Measurements from ENCODE around the gene WDR55. TPM values are rescaled to one million over a fixed set of nuclear protein-coding genes. Genes with fewer than 3 reads are reported as not detected.

Gene WDR55
- total RNA-seq, 1 donor from 2014 or later = 28.5 TPM

DNA sequence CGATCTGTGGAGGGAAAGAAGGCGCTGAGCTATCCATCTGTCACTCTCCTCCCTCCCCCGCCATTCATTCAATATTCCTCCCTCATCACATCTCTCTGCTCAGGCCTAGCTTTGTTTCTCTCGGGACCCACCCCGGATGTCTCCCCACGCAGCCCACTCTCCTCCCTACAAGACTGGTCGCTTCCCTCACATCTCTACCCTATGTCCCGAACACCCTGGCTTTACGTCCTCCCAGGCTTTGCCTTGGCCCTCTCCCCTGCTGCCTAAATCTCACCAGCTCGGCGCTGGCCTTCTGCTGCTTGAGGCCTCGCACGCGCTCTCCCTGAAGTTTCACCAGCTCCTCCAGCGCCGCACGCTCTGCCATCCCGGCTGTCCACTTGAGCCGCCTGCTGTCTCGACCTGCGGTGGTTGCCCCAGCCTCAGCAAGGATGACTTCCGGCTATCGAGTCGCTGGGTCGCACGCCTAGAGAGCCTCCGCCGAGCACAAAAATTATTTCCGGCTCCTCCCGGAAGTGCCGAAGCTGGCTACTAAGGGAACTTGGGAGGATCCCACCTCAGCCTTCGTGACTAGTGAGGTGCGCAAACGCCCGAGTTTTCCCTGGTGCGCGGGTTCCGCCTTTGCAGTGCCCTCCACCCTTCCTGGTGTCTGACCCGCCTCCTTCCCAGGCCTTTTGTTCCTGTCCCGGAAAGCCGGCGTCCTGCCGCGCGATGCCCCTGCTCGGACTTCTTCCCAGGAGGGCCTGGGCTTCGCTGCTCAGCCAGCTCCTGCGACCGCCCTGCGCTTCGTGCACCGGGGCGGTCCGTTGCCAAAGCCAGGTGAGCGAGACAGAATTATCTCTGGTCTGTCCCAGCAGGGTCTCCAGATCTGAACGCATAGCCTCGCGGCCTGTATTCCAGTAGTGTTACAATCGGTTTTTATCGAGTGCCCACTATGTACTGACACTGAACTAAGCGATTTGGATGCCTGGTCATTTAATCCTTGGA, 26.5 kb downstream of the WDR55 start, which contains the start of the genes HARS1 and HARS2:
TSS of gene HARS1 (minus strand) at position 430 of the 984 bp plus-strand sequence. CDS start at position 364, 66 bp downstream.
TSS of gene HARS2 (plus strand) at position 515 of the 984 bp plus-strand sequence. CDS start at position 709, 194 bp downstream.
- H3K27me3 Mint-ChIP-seq (ENCODE audit: unreplicated experiment) = peaks cover 14% of the 10 kb centered on the region
- H3K9me3 Mint-ChIP-seq (ENCODE audit: unreplicated experiment) = no peaks in the 10 kb centered on the region
- peaks cover 22% of the 10 kb centered on the region for H3K4me1 Mint-ChIP-seq (ENCODE audit: unreplicated experiment)
- H3K27ac Mint-ChIP-seq (ENCODE audit: unreplicated experiment) = peak within 1 kb of the TSS; percentile 91
- TF ChIP-seq, protein P1, sequence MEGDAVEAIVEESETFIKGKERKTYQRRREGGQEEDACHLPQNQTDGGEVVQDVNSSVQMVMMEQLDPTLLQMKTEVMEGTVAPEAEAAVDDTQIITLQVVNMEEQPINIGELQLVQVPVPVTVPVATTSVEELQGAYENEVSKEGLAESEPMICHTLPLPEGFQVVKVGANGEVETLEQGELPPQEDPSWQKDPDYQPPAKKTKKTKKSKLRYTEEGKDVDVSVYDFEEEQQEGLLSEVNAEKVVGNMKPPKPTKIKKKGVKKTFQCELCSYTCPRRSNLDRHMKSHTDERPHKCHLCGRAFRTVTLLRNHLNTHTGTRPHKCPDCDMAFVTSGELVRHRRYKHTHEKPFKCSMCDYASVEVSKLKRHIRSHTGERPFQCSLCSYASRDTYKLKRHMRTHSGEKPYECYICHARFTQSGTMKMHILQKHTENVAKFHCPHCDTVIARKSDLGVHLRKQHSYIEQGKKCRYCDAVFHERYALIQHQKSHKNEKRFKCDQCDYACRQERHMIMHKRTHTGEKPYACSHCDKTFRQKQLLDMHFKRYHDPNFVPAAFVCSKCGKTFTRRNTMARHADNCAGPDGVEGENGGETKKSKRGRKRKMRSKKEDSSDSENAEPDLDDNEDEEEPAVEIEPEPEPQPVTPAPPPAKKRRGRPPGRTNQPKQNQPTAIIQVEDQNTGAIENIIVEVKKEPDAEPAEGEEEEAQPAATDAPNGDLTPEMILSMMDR (IDR thresholded peaks at IDR 0.05; ENCODE audit: unreplicated experiment) = no peak
- DNase-seq (ENCODE audit: low spot score) = peak; percentile 85
- H3K36me3 Mint-ChIP-seq (ENCODE audit: low read depth, unreplicated experiment) = peaks cover 25% of the 10 kb centered on the region
- H3K4me3 Mint-ChIP-seq (ENCODE audit: unreplicated experiment) = peak within 1 kb of the TSS; percentile 97

DNA sequence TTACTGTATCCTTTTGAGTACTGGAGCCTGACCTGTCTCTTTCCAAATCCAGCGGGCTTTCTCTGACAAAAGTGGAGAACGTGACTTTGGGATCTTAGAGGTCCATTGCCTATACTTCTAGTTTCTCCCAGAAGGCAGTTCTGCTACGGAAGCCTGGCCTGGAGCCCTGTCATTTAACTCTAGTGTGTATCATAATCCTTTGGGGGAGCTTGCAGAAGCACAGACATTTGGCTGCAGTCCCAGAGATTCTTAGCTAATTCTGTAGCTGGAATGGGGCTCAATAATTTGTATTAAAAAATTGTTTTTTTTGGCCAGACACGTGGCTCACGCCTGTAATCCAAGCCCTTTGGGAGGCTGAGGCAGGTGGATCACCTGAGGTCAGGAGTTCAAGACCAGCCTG, 29.6 kb downstream of the WDR55 start:
- no peaks in the 10 kb centered on the region for H3K9me3 Mint-ChIP-seq (ENCODE audit: unreplicated experiment)
- H3K27me3 Mint-ChIP-seq (ENCODE audit: unreplicated experiment) = peaks cover 15% of the 10 kb centered on the region
- no peak overlapping the region for H3K27ac Mint-ChIP-seq (ENCODE audit: unreplicated experiment)
- H3K4me1 Mint-ChIP-seq (ENCODE audit: unreplicated experiment) = peaks cover 22% of the 10 kb centered on the region
- no peak for DNase-seq (ENCODE audit: low spot score)
- peaks cover 47% of the 10 kb centered on the region for H3K36me3 Mint-ChIP-seq (ENCODE audit: low read depth, unreplicated experiment)
- no peak overlapping the region for H3K4me3 Mint-ChIP-seq (ENCODE audit: unreplicated experiment)
- TF ChIP-seq, protein P1 (IDR thresholded peaks at IDR 0.05; ENCODE audit: unreplicated experiment) = no peak

DNA sequence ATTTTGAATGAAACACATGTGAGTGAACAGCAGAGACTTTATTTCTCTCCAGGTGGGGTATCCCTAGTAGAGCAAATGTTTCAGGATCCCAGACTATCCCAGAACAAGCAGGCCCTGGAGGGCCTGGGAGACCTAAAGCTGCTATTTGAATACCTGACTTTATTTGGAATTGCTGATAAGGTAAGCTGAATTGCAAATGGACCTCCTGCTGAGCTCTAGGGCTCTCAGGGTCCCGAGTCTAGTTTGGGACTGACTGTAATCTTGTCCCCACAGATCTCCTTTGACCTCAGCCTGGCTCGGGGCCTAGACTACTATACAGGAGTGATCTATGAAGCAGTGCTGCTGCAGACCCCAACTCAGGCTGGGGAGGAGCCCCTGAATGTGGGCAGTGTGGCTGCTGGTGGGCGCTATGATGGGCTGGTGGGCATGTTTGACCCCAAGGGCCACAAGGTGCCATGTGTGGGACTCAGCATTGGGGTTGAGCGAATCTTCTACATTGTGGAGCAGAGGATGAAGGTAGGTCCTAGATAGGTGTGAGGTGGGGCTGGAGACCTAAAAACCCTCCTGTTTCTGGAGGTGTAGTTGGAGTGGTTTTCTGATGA, 32.3 kb downstream of the WDR55 start:
- H3K36me3 Mint-ChIP-seq (ENCODE audit: low read depth, unreplicated experiment) = peaks cover 53% of the 10 kb centered on the region
- peaks cover 13% of the 10 kb centered on the region for H3K27me3 Mint-ChIP-seq (ENCODE audit: unreplicated experiment)
- H3K4me3 Mint-ChIP-seq (ENCODE audit: unreplicated experiment) = peak overlapping the region; percentile 54
- no peaks in the 10 kb centered on the region for H3K9me3 Mint-ChIP-seq (ENCODE audit: unreplicated experiment)
- peaks cover 19% of the 10 kb centered on the region for H3K4me1 Mint-ChIP-seq (ENCODE audit: unreplicated experiment)
- DNase-seq (ENCODE audit: low spot score) = no peak
- TF ChIP-seq, protein P1 (IDR thresholded peaks at IDR 0.05; ENCODE audit: unreplicated experiment) = no peak
- peak overlapping the region; percentile 19 for H3K27ac Mint-ChIP-seq (ENCODE audit: unreplicated experiment)

DNA sequence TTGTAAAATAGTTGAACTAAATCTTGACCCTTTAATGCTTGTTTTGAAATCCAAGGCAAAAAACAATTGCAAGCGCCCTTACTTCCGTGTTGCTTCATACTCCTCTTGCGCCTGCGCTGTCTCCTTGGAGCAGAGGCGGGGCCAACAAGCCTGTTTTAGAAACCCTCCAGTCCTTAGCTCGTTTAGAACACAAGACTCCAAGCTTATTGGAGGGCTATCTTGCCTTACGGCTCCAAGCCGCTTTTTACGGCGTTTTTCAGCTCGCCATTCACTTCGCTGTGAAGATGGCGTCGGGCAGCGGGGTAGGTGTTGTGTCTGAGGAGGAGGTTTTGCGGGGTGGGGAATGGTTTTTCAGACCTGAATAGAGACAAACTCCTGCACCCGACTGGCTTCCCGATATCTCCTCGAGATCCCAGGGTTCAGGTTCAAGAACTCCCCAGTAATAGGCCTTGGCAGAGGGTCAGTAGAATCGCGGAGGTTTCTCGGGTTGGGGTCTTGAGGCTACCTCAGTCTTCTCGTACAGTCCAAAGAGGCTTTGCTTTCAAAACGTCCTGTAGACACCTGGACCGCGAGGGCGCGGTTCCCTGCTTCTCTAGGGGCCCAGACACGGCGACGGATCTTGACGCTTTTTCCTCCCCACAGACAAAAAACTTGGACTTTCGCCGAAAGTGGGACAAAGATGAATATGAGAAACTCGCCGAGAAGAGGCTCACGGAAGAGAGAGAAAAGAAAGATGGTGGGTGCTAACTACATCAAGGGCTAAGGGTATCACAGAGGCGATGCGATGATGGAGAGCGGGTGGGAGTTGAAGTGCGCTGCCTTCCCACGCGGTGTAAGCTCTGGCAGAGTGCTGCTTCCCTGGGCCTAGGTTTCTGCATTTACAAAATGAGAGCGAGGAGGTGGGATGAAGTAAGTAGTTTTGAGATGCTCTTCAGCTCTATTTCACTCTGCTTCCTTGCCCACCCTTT, 35.8 kb downstream of the WDR55 start, which contains the start of gene ZMAT2:
TSS of gene ZMAT2 (plus strand) at position 271 of the 968 bp plus-strand sequence. CDS start at position 285, 14 bp downstream.
- TF ChIP-seq, protein P1 (IDR thresholded peaks at IDR 0.05; ENCODE audit: unreplicated experiment) = no peak
- Mint-ChIP-seq H3K27ac (ENCODE audit: unreplicated experiment) (peak within 1 kb of the TSS; percentile 71), H3K27me3 (ENCODE audit: unreplicated experiment) (peaks cover 11% of the 10 kb centered on the region), H3K9me3 (ENCODE audit: unreplicated experiment) (no peaks in the 10 kb centered on the region), H3K4me1 (ENCODE audit: unreplicated experiment) (peaks cover 11% of the 10 kb centered on the region), H3K36me3 (ENCODE audit: low read depth, unreplicated experiment) (peaks cover 59% of the 10 kb centered on the region), H3K4me3 (ENCODE audit: unreplicated experiment) (peak within 1 kb of the TSS; percentile 96)
- peak; percentile 83 for DNase-seq (ENCODE audit: low spot score)
